Measurements from ENCODE around the gene TMBIM6. TPM values are rescaled to one million over a fixed set of nuclear protein-coding genes. Genes with fewer than 3 reads are reported as not detected.

TMBIM6 gene, protein sequence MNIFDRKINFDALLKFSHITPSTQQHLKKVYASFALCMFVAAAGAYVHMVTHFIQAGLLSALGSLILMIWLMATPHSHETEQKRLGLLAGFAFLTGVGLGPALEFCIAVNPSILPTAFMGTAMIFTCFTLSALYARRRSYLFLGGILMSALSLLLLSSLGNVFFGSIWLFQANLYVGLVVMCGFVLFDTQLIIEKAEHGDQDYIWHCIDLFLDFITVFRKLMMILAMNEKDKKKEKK
- 352 and 370 TPM in 2 replicates for total RNA-seq
- long read RNA-seq, transcript TMBIM6-209 (8 exons, 2,494 nt), result minor isoform, 6 of 1,478 reads
- long read RNA-seq, transcript TMBIM6-202 (9 exons, 2,598 nt), result minor isoform, 19 of 1,478 reads
- long read RNA-seq, transcript TMBIM6-217 (11 exons, 2,771 nt), result minor isoform, 15 of 1,478 reads
- long read RNA-seq, transcript TMBIM6-201 (10 exons, 2,836 nt), result major isoform, 1,279 of 1,478 reads
- long read RNA-seq, partial matches to known transcripts, result 46 of 1,478 reads
- long read RNA-seq, other reads (novel, unspliced or antisense), result 106 of 1,478 reads

DNA sequence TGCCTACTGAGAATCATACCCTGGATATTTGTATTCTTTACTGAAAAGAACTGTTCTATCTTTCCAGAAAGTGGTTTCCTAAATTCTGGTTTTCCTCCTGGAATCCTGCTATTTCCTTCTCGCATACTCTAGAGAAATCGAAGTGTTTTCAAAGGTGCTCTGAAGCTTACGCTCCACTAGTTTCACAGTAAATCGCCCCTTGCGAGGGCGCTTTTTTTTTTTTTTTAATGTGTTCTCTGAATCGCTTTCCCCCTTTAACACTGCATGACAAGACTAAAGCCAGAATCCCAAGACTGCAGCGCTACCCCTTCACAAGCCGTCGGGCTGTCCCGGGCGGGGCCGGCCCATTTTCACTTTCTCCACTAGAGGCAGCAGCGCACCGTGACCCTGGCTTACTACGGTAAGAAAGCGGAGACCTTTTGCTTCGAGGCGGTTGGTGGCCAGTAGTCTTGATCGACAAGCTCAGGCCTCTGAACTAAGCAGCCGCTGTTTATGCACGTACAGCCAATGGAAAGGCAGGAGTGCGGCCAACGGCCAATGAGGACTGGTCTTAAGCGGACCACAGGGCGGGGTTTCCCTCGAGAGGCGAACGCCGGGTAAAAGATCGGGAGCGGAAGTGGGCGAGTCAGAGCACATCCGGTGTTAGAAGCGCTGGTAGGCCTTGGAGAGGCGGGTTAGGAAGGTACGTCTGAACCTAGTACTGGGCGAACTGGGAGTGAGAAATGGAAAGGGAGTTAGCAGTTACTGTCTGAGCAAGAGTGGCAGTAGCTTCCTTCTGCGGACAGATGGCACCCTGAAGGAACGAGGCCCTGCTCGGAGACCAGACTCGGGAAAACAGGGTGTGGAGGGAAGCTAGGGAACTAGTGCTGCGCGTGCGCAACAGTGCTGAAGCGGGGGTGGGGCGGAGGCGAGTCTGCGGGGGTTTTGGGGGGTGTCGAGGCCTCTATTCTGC is at the start of gene TMBIM6:
TMBIM6 (plus strand) TSS at position 628 of the 952 bp plus-strand sequence. CDS start 10,937 bp downstream, outside the sequence.
- Mint-ChIP-seq H3K4me3 (peak within 1 kb of the TSS; percentile 97), H3K27me3 (ENCODE audit: low read depth) (peaks cover 2% of the 10 kb centered on the region), H3K36me3 (ENCODE audit: low read depth) (peaks cover 5% of the 10 kb centered on the region), H3K4me1 (peaks cover 41% of the 10 kb centered on the region), H3K9me3 (no peaks in the 10 kb centered on the region), H3K27ac (ENCODE audit: unreplicated experiment) (peak within 1 kb of the TSS; percentile 97)
- DNase-seq (ENCODE audit: low read depth, low spot score), result peak; percentile 99
- TF ChIP-seq, protein P1, sequence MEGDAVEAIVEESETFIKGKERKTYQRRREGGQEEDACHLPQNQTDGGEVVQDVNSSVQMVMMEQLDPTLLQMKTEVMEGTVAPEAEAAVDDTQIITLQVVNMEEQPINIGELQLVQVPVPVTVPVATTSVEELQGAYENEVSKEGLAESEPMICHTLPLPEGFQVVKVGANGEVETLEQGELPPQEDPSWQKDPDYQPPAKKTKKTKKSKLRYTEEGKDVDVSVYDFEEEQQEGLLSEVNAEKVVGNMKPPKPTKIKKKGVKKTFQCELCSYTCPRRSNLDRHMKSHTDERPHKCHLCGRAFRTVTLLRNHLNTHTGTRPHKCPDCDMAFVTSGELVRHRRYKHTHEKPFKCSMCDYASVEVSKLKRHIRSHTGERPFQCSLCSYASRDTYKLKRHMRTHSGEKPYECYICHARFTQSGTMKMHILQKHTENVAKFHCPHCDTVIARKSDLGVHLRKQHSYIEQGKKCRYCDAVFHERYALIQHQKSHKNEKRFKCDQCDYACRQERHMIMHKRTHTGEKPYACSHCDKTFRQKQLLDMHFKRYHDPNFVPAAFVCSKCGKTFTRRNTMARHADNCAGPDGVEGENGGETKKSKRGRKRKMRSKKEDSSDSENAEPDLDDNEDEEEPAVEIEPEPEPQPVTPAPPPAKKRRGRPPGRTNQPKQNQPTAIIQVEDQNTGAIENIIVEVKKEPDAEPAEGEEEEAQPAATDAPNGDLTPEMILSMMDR (conservative IDR thresholded peaks at IDR 0.05), result peak; percentile 92

DNA sequence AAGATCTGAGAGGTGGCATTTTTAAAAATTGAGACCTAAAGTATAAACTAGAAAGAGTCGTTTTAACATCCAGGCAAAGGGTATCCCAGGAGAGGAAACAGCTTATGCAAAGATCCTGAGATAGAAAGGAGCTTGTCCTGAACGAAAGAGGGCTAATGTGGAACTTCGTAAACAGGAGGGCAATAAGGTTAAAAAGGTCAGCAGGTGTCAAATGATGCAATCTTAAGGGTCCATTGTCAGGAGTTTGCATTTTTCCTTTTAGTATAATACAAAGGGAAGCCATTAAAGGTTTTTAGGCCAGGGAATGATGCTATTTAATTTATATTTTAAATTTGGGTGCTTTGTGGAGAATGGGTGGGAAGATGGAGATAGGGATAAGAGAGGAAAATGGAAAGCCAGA is 48.5 kb upstream of the TMBIM6 start:
- TF ChIP-seq, protein P1 (conservative IDR thresholded peaks at IDR 0.05), result no peak
- no peak for DNase-seq (ENCODE audit: low read depth, low spot score)
- Mint-ChIP-seq H3K9me3 (no peaks in the 10 kb centered on the region), H3K4me3 (no peak overlapping the region), H3K27ac (ENCODE audit: unreplicated experiment) (peak overlapping the region; percentile 66), H3K27me3 (ENCODE audit: low read depth) (no peaks in the 10 kb centered on the region), H3K36me3 (ENCODE audit: low read depth) (no peaks in the 10 kb centered on the region), H3K4me1 (peaks cover 9% of the 10 kb centered on the region)

DNA sequence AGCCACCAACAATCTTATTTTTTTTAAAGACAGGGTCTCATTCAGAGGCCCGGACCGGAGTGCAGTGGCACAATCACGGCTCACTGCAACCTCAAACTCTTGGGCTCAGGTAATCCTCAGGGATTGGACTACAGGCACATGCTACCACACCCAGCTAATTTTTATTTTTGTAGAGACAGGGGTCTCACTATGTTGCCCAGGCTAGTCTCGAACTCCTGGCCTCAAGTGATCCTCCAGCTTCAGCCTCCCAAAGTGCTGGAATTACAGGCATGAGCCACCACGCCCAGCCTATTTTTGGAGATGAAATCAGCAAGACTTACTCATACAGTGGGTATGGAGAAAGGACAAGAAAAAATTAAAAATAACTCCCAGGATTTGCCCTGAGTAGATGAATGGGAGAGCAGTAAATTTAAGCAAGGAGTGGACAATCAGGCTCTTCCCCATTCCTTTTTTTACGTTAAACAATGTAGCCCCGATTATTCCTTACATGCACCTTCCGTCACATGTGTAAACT is 47.4 kb upstream of the TMBIM6 start:
- Mint-ChIP-seq H3K27ac (ENCODE audit: unreplicated experiment) (no peak overlapping the region), H3K4me3 (no peak overlapping the region), H3K4me1 (peaks cover 17% of the 10 kb centered on the region)

DNA sequence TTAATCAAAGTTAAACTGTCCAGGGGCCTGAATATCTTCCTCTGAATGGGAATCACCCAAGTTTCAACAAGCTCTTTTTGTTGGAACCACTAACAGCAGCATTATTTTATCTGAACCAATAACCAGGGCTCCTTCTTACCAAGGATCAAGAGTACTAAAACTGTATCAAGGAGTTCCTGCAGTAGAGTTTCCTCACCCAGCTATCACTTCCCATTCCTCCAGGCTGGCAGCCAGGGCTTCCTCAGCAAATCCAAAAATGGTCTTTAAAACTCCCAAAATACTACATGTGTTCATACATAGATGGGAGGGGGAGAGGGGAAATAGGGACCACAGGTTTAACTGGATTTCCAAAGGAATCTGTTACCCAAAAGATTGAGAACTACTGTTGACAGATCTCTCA is 44.6 kb upstream of the TMBIM6 start:
- Mint-ChIP-seq H3K36me3 (ENCODE audit: low read depth) (no peaks in the 10 kb centered on the region), H3K4me3 (no peak overlapping the region), H3K27ac (ENCODE audit: unreplicated experiment) (no peak overlapping the region), H3K9me3 (no peaks in the 10 kb centered on the region), H3K27me3 (ENCODE audit: low read depth) (no peaks in the 10 kb centered on the region), H3K4me1 (peaks cover 26% of the 10 kb centered on the region)
- TF ChIP-seq, protein P1 (conservative IDR thresholded peaks at IDR 0.05), result no peak
- DNase-seq (ENCODE audit: low read depth, low spot score), result no peak

More for the DNA sequence above, 47.4 kb upstream of the TMBIM6 start:
- TF ChIP-seq, protein P1 (conservative IDR thresholded peaks at IDR 0.05), result no peak
- no peak for DNase-seq (ENCODE audit: low read depth, low spot score)
- no peaks in the 10 kb centered on the region for H3K36me3 Mint-ChIP-seq (ENCODE audit: low read depth)
- H3K27me3 Mint-ChIP-seq (ENCODE audit: low read depth), result no peaks in the 10 kb centered on the region
- no peaks in the 10 kb centered on the region for H3K9me3 Mint-ChIP-seq

DNA sequence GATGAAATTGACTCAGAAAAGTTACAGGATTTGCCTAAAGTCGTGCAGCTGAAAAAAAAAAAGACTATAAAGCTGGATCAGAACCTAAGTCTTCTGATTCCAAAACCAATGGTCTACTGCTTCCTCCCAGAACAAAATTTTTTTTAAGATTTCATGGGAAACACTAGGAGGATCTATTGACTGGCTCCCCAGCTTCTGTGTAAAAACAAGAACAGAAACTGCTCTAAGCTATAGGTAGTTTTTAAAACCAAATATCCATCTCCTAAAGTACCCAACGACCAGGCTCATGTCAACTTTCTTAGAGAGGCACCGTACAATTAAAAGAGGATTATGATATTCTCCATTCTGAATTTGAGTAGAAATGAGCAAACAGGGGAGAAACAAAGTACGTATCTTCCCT is 43.5 kb upstream of the TMBIM6 start:
- TF ChIP-seq, protein P1 (conservative IDR thresholded peaks at IDR 0.05), result no peak
- H3K4me3 Mint-ChIP-seq, result no peak overlapping the region
- H3K9me3 Mint-ChIP-seq, result no peaks in the 10 kb centered on the region
- peaks cover 27% of the 10 kb centered on the region for H3K4me1 Mint-ChIP-seq
- H3K36me3 Mint-ChIP-seq (ENCODE audit: low read depth), result no peaks in the 10 kb centered on the region
- no peak for DNase-seq (ENCODE audit: low read depth, low spot score)
- H3K27ac Mint-ChIP-seq (ENCODE audit: unreplicated experiment), result no peak overlapping the region
- no peaks in the 10 kb centered on the region for H3K27me3 Mint-ChIP-seq (ENCODE audit: low read depth)

Data from neural crest cell (in vitro differentiated cells).